HCT116 (cell line): ENCODE results near the gene ZNF750. TPM values are rescaled to one million over a fixed set of nuclear protein-coding genes. Genes with fewer than 3 reads are reported as not detected.

Source experiments
- ATAC-seq: fragments of 200-7000 bp; cut with Tn5 transposase; 2 replicates; pipeline ENCODE4 v1.9.1; 2020; ENCODE audit warnings: mild to moderate bottlenecking, moderate library complexity
- BruUV-seq: library from RNA; stranded (reverse); fragments of 400-500 nt; replicated peaks from 2 replicates; lab custom pipeline; 2021; lab: Mats Ljungman, UMichigan
- CTCF ChIA-PET: fragments of 300-600 bp; sonication (Branson Sonifier 250); formaldehyde crosslinking; loops from one replicate; lab custom pipeline; 2021; ENCODE audit warnings: antibody characterized with exemption; lab: Charles Lee
- POLR2A ChIA-PET: fragments of 300-600, 350-600 bp; sonication (Branson Sonifier 250); formaldehyde crosslinking; loops from one replicate; lab custom pipeline; 2021; ENCODE audit warnings: antibody characterized with exemption; lab: Charles Lee
- RAD21 ChIA-PET, 2 experiments: fragments of 300-600 bp; sonication (Branson Sonifier 250); formaldehyde crosslinking; loops; one replicate each; lab custom pipeline; 2023; ENCODE audit warnings: low total read pairs in 2 of 2; ENCODE audit not compliant: uncharacterized antibody in 2 of 2, unreplicated experiment in 2 of 2, low non-redundant PET in 1 of 2; lab: Charles Lee
- DNase-seq: peaks from one replicate; pipeline ENCODE4 v3.0.0-alpha.2; 2010; ENCODE audit warnings: low read depth, low spot score
- H2AFZ ChIP-seq: fragments of 200-600 bp; shearing (Covaris generic), sonication (generic); 2 replicates; pipeline ENCODE4 v1.6.1; 2017; ENCODE audit warnings: low read depth, mixed run types, mixed read lengths, antibody characterized with exemption, low read length; ENCODE audit not compliant: poor library complexity, severe bottlenecking
- H3K27ac ChIP-seq: 2 replicates; pipeline ENCODE4 v1.5.1; 2012; ENCODE audit warnings: low read depth, low read length
- H3K27me3 ChIP-seq: fragments of 200-600 bp; sonication (generic); 2 replicates; pipeline ENCODE4 v1.6.1; 2016; ENCODE audit warnings: mixed run types, low read length, mixed read lengths; ENCODE audit not compliant: insufficient read depth
- H3K36me3 ChIP-seq, 2 experiments: fragments of 200-500 bp in 1 of 2; fragments of 200-600 bp in 1 of 2; sonication (Bioruptor generic) in 1 of 2; sonication (generic) in 1 of 2; 2 replicates each; pipeline versions ENCODE4 v1.5.1 to v1.6.1; 2014 to 2016; ENCODE audit warnings: low read length in 2 of 2, inconsistent platforms in 1 of 2, mixed read lengths in 1 of 2, mixed run types in 1 of 2; ENCODE audit not compliant: insufficient read depth in 2 of 2, control insufficient read depth in 1 of 2
- H3K4me1 ChIP-seq, 2 experiments: fragments of 200-600 bp in 1 of 2; sonication (generic) in 1 of 2; 2 replicates each; pipeline versions ENCODE4 v1.5.1 to v1.6.1; 2012 to 2017; ENCODE audit warnings: low read length in 2 of 2, inconsistent platforms in 1 of 2, mild to moderate bottlenecking in 1 of 2, mixed read lengths in 1 of 2, mixed run types in 1 of 2, moderate library complexity in 1 of 2; ENCODE audit not compliant: insufficient read depth in 2 of 2, control insufficient read depth in 1 of 2
- H3K4me2 ChIP-seq: fragments of 200-600 bp; sonication (generic); 2 replicates; pipeline ENCODE4 v1.6.1; 2017; ENCODE audit warnings: mixed run types, low read length, mixed read lengths
- H3K4me3 ChIP-seq, 2 experiments: fragments of 200-600 bp in 1 of 2; sonication (generic) in 1 of 2; replicated peaks in 1 of 2; 2 replicates each; pipeline ENCODE4 v1.5.1; 2011 to 2016; ENCODE audit warnings: low read length in 2 of 2, control low read depth in 1 of 2, low read depth in 1 of 2, mild to moderate bottlenecking in 1 of 2, mixed read lengths in 1 of 2, mixed run types in 1 of 2
- H3K79me2 ChIP-seq: fragments of 200-600 bp; sonication (generic); 2 replicates; pipeline ENCODE4 v1.6.1; 2017; ENCODE audit warnings: mild to moderate bottlenecking, mixed run types, low read length, moderate library complexity, mixed read lengths; ENCODE audit not compliant: insufficient read depth
- H3K9ac ChIP-seq: fragments of 200-600 bp; sonication (generic); 2 replicates; pipeline ENCODE4 v1.6.1; 2016; ENCODE audit warnings: low read length, mixed read lengths
- H3K9me2 ChIP-seq: fragments of 200-600 bp; sonication (generic), shearing (Covaris generic); 2 replicates; pipeline ENCODE4 v1.6.1; 2017; ENCODE audit warnings: mixed run types, mild to moderate bottlenecking, moderate library complexity; ENCODE audit not compliant: insufficient read depth
- H3K9me3 ChIP-seq, 2 experiments: fragments of 200-500 bp in 1 of 2; fragments of 200-600 bp in 1 of 2; sonication (Bioruptor generic) in 1 of 2; sonication (generic) in 1 of 2; 2 replicates each; pipeline ENCODE4 v1.6.1; 2014 to 2017; ENCODE audit warnings: low read length in 2 of 2, mixed read lengths in 2 of 2, inconsistent platforms in 1 of 2, low read depth in 1 of 2, mild to moderate bottlenecking in 1 of 2, mixed run types in 1 of 2, moderate library complexity in 1 of 2; ENCODE audit not compliant: control insufficient read depth in 1 of 2, insufficient read depth in 1 of 2
- H4K20me1 ChIP-seq: fragments of 200-600 bp; sonication (generic), shearing (Covaris generic); 2 replicates; pipeline ENCODE4 v1.6.1; 2017; ENCODE audit warnings: mixed run types, mild to moderate bottlenecking, moderate library complexity; ENCODE audit not compliant: insufficient read depth
- CEBPB ChIP-seq: IDR thresholded peaks from 2 replicates; pipeline ENCODE4 v1.6.1; 2012; ENCODE audit warnings: low read depth
- EZH2 ChIP-seq: fragments of 200-600 bp; sonication (generic); IDR thresholded peaks from 2 replicates; pipeline ENCODE4 v1.6.1; 2017; ENCODE audit warnings: antibody characterized with exemption, mixed run types
- FOSL1 ChIP-seq: IDR thresholded peaks from 2 replicates; pipeline ENCODE4 v1.6.1; 2012; ENCODE audit warnings: low read depth
- JUND ChIP-seq: IDR thresholded peaks from 2 replicates; pipeline ENCODE4 v1.6.1; 2012
- POLR2A ChIP-seq: IDR thresholded peaks from 2 replicates; pipeline ENCODE4 v1.7.0; 2011; ENCODE audit warnings: borderline replicate concordance; ENCODE audit not compliant: insufficient read depth, insufficient read length; ENCODE audit errors: extremely low read depth
- POLR2AphosphoS5 ChIP-seq: IDR thresholded peaks from 2 replicates; pipeline ENCODE4 v1.6.1; 2011; ENCODE audit warnings: mild to moderate bottlenecking, low read depth, low read length, moderate library complexity
- RAD21 ChIP-seq: IDR thresholded peaks from 2 replicates; pipeline ENCODE4 v1.6.1; 2012; ENCODE audit warnings: low read depth, mild to moderate bottlenecking
- SIN3A ChIP-seq: IDR thresholded peaks from 2 replicates; pipeline ENCODE4 v1.6.1; 2012; ENCODE audit warnings: low read depth
- SP1 ChIP-seq: IDR thresholded peaks from 2 replicates; pipeline ENCODE4 v1.6.1; 2012; ENCODE audit warnings: low read depth
- TCF7L2 ChIP-seq: IDR thresholded peaks from 2 replicates; pipeline ENCODE4 v1.7.0; 2011; ENCODE audit warnings: borderline replicate concordance, inconsistent platforms; ENCODE audit not compliant: insufficient read depth, insufficient read length; ENCODE audit errors: extremely low read depth
- YY1 ChIP-seq: IDR thresholded peaks from 2 replicates; pipeline ENCODE4 v1.6.1; 2011; ENCODE audit warnings: low read length, low read depth, moderate library complexity, mild to moderate bottlenecking; ENCODE audit not compliant: insufficient replicate concordance; ENCODE audit errors: extremely low read depth
- ZNF274 ChIP-seq: fragments of 200-500 bp; sonication (Bioruptor generic); IDR thresholded peaks from 2 replicates; pipeline ENCODE4 v1.6.1; 2014; ENCODE audit warnings: mild to moderate bottlenecking, low read depth, low read length, inconsistent platforms
- intact Hi-C: fragments of 100-400 bp; cut with micrococcal nuclease; formaldehyde crosslinking; loops from 2 replicates; pipeline ENCODE4 v1.10.0; 2022
- total RNA-seq: library from RNA; stranded (reverse); gene quantifications from one replicate; pipeline ENCODE4 v1.2.1, GENCODE V29; 2021; ENCODE audit not compliant: unreplicated experiment
- TF ChIP-seq, protein P1 (sequence below): IDR thresholded peaks from 2 replicates; pipeline ENCODE4 v1.6.1; 2012
- TF ChIP-seq, protein P2 (sequence below): IDR thresholded peaks from 2 replicates; pipeline ENCODE4 v1.6.1; 2012; ENCODE audit warnings: low read depth

The ZNF750 gene
- total RNA-seq, 1 experiment from 2014 or later, result not detected

- TF ChIP-seq ZNF274, result no peak
These were observed 30.6 kb downstream of the ZNF750 start (continued) for GRCh38 chr17:82808921-82809905.

DNA sequence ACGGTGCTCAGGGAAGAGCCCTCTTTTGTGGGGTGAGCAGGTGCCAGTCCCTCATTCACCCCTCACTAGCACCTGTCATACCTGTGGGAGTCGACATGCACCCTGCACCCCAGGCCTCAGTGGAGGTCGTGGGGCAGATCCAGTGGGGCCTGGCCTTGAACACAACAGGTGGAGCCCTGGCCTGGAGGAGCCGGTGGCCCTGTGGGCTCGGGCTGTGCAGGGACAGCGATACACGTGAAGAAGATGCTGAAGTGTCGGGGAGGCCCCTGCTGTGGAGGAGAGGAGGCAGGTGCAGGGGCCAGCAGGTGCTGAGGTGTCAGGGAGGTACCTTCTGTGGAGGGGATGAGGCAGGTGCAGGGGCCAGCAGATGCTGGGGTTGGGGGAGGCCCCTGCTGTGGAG is 31.8 kb downstream of the ZNF750 start:
- CTCF ChIA-PET, result no interaction called here

More for the DNA sequence above, 31.8 kb downstream of the ZNF750 start:
- BruUV-seq, result no TSS peak
- POLR2A ChIA-PET, result no interaction called here
- TF ChIP-seq FOSL1 (no peak), JUND (no peak), SP1 (no peak), RAD21 (no peak), POLR2AphosphoS5 (no peak), EZH2 (no peak), SIN3A (no peak), POLR2A (no peak), TCF7L2 (no peak), CEBPB (no peak), YY1 (no peak)
- TF ChIP-seq, protein P1, sequence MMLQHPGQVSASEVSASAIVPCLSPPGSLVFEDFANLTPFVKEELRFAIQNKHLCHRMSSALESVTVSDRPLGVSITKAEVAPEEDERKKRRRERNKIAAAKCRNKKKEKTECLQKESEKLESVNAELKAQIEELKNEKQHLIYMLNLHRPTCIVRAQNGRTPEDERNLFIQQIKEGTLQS, result no peak
- TF ChIP-seq, protein P2, sequence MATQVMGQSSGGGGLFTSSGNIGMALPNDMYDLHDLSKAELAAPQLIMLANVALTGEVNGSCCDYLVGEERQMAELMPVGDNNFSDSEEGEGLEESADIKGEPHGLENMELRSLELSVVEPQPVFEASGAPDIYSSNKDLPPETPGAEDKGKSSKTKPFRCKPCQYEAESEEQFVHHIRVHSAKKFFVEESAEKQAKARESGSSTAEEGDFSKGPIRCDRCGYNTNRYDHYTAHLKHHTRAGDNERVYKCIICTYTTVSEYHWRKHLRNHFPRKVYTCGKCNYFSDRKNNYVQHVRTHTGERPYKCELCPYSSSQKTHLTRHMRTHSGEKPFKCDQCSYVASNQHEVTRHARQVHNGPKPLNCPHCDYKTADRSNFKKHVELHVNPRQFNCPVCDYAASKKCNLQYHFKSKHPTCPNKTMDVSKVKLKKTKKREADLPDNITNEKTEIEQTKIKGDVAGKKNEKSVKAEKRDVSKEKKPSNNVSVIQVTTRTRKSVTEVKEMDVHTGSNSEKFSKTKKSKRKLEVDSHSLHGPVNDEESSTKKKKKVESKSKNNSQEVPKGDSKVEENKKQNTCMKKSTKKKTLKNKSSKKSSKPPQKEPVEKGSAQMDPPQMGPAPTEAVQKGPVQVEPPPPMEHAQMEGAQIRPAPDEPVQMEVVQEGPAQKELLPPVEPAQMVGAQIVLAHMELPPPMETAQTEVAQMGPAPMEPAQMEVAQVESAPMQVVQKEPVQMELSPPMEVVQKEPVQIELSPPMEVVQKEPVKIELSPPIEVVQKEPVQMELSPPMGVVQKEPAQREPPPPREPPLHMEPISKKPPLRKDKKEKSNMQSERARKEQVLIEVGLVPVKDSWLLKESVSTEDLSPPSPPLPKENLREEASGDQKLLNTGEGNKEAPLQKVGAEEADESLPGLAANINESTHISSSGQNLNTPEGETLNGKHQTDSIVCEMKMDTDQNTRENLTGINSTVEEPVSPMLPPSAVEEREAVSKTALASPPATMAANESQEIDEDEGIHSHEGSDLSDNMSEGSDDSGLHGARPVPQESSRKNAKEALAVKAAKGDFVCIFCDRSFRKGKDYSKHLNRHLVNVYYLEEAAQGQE, result no peak
- TF ChIP-seq, all 23 proteins: peak for 0
- peaks cover 2 to 25% of the 10 kb centered on the region in 2 experiments; a peak in 1 of 4 replicates for H3K36me3 ChIP-seq
- peaks cover 12% of the 10 kb centered on the region for H3K79me2 ChIP-seq
- H3K27ac ChIP-seq, result no peak overlapping the region
- no peak overlapping the region for H2AFZ ChIP-seq
- H4K20me1 ChIP-seq, result no peaks in the 10 kb centered on the region
- H3K27me3 ChIP-seq, result no peaks in the 10 kb centered on the region
- intact Hi-C loops, result no loop called here
- no peaks in the 10 kb centered on the region for H3K4me1 ChIP-seq
- no peak overlapping the region for H3K9ac ChIP-seq
- no peak for ATAC-seq
- no peak overlapping the region for H3K4me2 ChIP-seq
- H3K4me3 ChIP-seq, result no peak overlapping the region
- H3K9me2 ChIP-seq, result no peaks in the 10 kb centered on the region
- no peak for DNase-seq
- no peaks in the 10 kb centered on the region for H3K9me3 ChIP-seq
- RAD21 ChIA-PET, result no interaction called here
